GM23248 (cell line): Measurements from ENCODE around the gene CTSW. TPM values are rescaled to one million over a fixed set of nuclear protein-coding genes. Genes with fewer than 3 reads are reported as not detected.

Experiments
- DNase-seq: peaks from one replicate; pipeline ENCODE4 v3.0.0-alpha.2; 2015
- H2AFZ ChIP-seq: fragments of 200-600 bp; sonication (generic); 2 replicates; pipeline ENCODE4 v1.6.1; 2016; ENCODE audit warnings: antibody characterized with exemption
- H3F3A ChIP-seq: fragments of 200-600 bp; sonication (generic); 2 replicates; pipeline ENCODE4 v1.6.1; 2016; ENCODE audit warnings: mild to moderate bottlenecking, antibody characterized with exemption, mixed run types; ENCODE audit not compliant: insufficient read depth
- H3K27ac ChIP-seq: fragments of 200-600 bp; sonication (generic); 2 replicates; pipeline ENCODE4 v1.5.1; 2016; ENCODE audit warnings: mild to moderate bottlenecking
- H3K27me3 ChIP-seq: fragments of 200-600 bp; sonication (generic); replicated peaks from 2 replicates; pipeline ENCODE4 v1.6.1; 2016; ENCODE audit warnings: mild to moderate bottlenecking; ENCODE audit not compliant: insufficient read depth
- H3K36me3 ChIP-seq: fragments of 200-600 bp; sonication (generic); 2 replicates; pipeline ENCODE4 v1.6.1; 2016; ENCODE audit warnings: low read depth, mild to moderate bottlenecking
- H3K4me1 ChIP-seq: fragments of 200-600 bp; sonication (generic); 2 replicates; pipeline ENCODE4 v1.6.1; 2016; ENCODE audit warnings: mild to moderate bottlenecking; ENCODE audit not compliant: insufficient read depth
- H3K4me2 ChIP-seq: fragments of 200-600 bp; sonication (generic); one replicate; pipeline ENCODE4 v1.6.1; 2016; ENCODE audit warnings: mild to moderate bottlenecking; ENCODE audit not compliant: unreplicated experiment
- H3K4me3 ChIP-seq: fragments of 200-600 bp; sonication (generic); 2 replicates; pipeline ENCODE4 v1.5.1; 2016; ENCODE audit warnings: mild to moderate bottlenecking
- H3K79me2 ChIP-seq: fragments of 200-600 bp; sonication (generic); 2 replicates; pipeline ENCODE4 v1.6.1; 2016; ENCODE audit warnings: mild to moderate bottlenecking; ENCODE audit not compliant: insufficient read depth
- H3K9ac ChIP-seq: fragments of 200-600 bp; sonication (generic); 2 replicates; pipeline ENCODE4 v1.6.1; 2016; ENCODE audit warnings: mild to moderate bottlenecking
- H3K9me2 ChIP-seq: fragments of 200-600 bp; sonication (generic); 2 replicates; pipeline ENCODE4 v1.6.1; 2016; ENCODE audit warnings: mixed run types, mild to moderate bottlenecking, moderate library complexity; ENCODE audit not compliant: insufficient read depth
- H3K9me3 ChIP-seq: fragments of 200-600 bp; sonication (generic); one replicate; pipeline ENCODE4 v1.6.1; 2017; ENCODE audit warnings: low read depth
- H4K20me1 ChIP-seq: fragments of 200-600 bp; sonication (generic); 2 replicates; pipeline ENCODE4 v1.6.0; 2016; ENCODE audit not compliant: insufficient read depth
- EZH2 ChIP-seq: fragments of 200-600 bp; sonication (generic); IDR thresholded peaks from 2 replicates; pipeline ENCODE4 v1.6.1; 2018; ENCODE audit warnings: antibody characterized with exemption, mild to moderate bottlenecking; ENCODE audit not compliant: insufficient read depth, poor library complexity, severe bottlenecking
- EZH2phosphoT487 ChIP-seq: fragments of 200-600 bp; sonication (generic); IDR thresholded peaks from 2 replicates; pipeline ENCODE4 v1.6.1; 2018; ENCODE audit warnings: antibody characterized with exemption, moderate library complexity, mild to moderate bottlenecking, low read depth; ENCODE audit not compliant: insufficient read depth
- WGBS, 2 experiments: methylation state at CpG; one replicate each; pipeline ENCODE4 v1.1.6; 2015 to 2017; ENCODE audit warnings: low lambda C conversion rate in 2 of 2, low coverage in 1 of 2; ENCODE audit errors: missing lambda C conversion rate in 2 of 2; 5-methylcytosine and 5-hydroxymethylcytosine counted together
- in situ Hi-C: fragments of 300-500 bp; cut with MboI; formaldehyde crosslinking; loops from 2 replicates; pipeline ENCODE4 v1.15.0; 2020
- polyA plus RNA-seq: library from polyadenylated mRNA; unstranded; fragments of >200 nt; fragmentation: Nextera tagmentation; extraction: Ambion mirVana; gene quantifications from 2 replicates; pipeline ENCODE4 v1.2.1, GENCODE V29; 2016
- total RNA-seq: library from RNA; depleted of rRNA; stranded (reverse); fragments of >200 nt; shearing (Covaris generic); gene quantifications from 2 replicates; pipeline ENCODE4 v1.2.3, GENCODE V29; 2014

CTSW gene
- total and polyA plus RNA-seq, 2 experiments from 2014 or later = 0.23 to 1.1 TPM

- no peaks in the 10 kb centered on the region for H3K27me3 ChIP-seq
- no peak overlapping the region for H3K9ac ChIP-seq
- H3K9me2 ChIP-seq = no peaks in the 10 kb centered on the region
- TF ChIP-seq EZH2phosphoT487 (no peak), EZH2 (no peak)
- H2AFZ ChIP-seq = no peak overlapping the region
- H3K4me2 ChIP-seq = no peak overlapping the region
- H3K36me3 ChIP-seq = peaks cover 14% of the 10 kb centered on the region; the same call in 1 of the 2 replicates
- no peak overlapping the region for H3K4me3 ChIP-seq
- peaks cover 28% of the 10 kb centered on the region for H3K79me2 ChIP-seq
- H3F3A ChIP-seq = peaks cover 4% of the 10 kb centered on the region; the same call in 1 of the 2 replicates
- 56 to 64% methylated on average over 7 of the region's 7 CpGs for WGBS, 2 experiments
- no peaks in the 10 kb centered on the region for H4K20me1 ChIP-seq
- H3K4me1 ChIP-seq = no peaks in the 10 kb centered on the region
- DNase-seq = no peak
- H3K27ac ChIP-seq = no peak overlapping the region
- H3K9me3 ChIP-seq = no peaks in the 10 kb centered on the region
- in situ Hi-C loops = loop anchor here (10.0 kb wide), 1 partner anchor 104 kb away; no protein-coding TSS in a partner anchor
These were observed 1.3 kb downstream of the CTSW start for GRCh38 chr11:65880844-65881421.

- Histone ChIP-seq H3K36me3 (peaks cover 14% of the 10 kb centered on the region; the same call in 1 of the 2 replicates), H2AFZ (no peak overlapping the region), H3K4me1 (peaks cover 10% of the 10 kb centered on the region), H3K27ac (no peak overlapping the region), H3K79me2 (peaks cover 43% of the 10 kb centered on the region), H3K4me3 (no peak overlapping the region), H3K27me3 (no peaks in the 10 kb centered on the region), H3F3A (peaks cover 17% of the 10 kb centered on the region), H3K9me2 (no peaks in the 10 kb centered on the region), H3K9ac (no peak overlapping the region), H3K9me3 (no peaks in the 10 kb centered on the region), H4K20me1 (no peaks in the 10 kb centered on the region), H3K4me2 (no peak overlapping the region)
- no peak for TF ChIP-seq EZH2
- TF ChIP-seq EZH2phosphoT487 = no peak
- WGBS, 2 experiments = 92 to 94% methylated on average over 26 to 30 of the region's 30 CpGs
- in situ Hi-C loops = loop anchor here (10.0 kb wide), 1 partner anchor 102 kb away; no protein-coding TSS in a partner anchor
- no peak for DNase-seq
These were observed 2.8 kb downstream of the CTSW start for GRCh38 chr11:65882120-65883057.

GRCh38 chr11:65883058-65883761 lies 3.6 kb downstream of the CTSW start:
- Histone ChIP-seq H2AFZ (no peak overlapping the region), H3K79me2 (peaks cover 48% of the 10 kb centered on the region)
- in situ Hi-C loops = loop anchor here (10.0 kb wide), 1 partner anchor 102 kb away; no protein-coding TSS in a partner anchor

More at GRCh38 chr11:65883058-65883761, 3.6 kb downstream of the CTSW start:
- H4K20me1 ChIP-seq = no peaks in the 10 kb centered on the region
- peaks cover 14% of the 10 kb centered on the region; the same call in 1 of the 2 replicates for H3K36me3 ChIP-seq
- H3K4me2 ChIP-seq = no peak overlapping the region
- peaks cover 12% of the 10 kb centered on the region for H3K4me1 ChIP-seq
- H3F3A ChIP-seq = peaks cover 21% of the 10 kb centered on the region
- TF ChIP-seq EZH2phosphoT487 (no peak), EZH2 (no peak)
- 88 to 95% methylated on average over 9 to 13 of the region's 13 CpGs for WGBS, 2 experiments
- H3K4me3 ChIP-seq = no peak overlapping the region
- DNase-seq = no peak
- no peaks in the 10 kb centered on the region for H3K27me3 ChIP-seq
- no peak overlapping the region for H3K27ac ChIP-seq
- no peaks in the 10 kb centered on the region for H3K9me2 ChIP-seq
- no peak overlapping the region for H3K9ac ChIP-seq
- no peaks in the 10 kb centered on the region for H3K9me3 ChIP-seq
